Measurements from ENCODE around the gene KLHL29. TPM values are rescaled to one million over a fixed set of nuclear protein-coding genes. Genes with fewer than 3 reads are reported as not detected.

Gene KLHL29
- total and polyA plus RNA-seq, 4 donors = 0.29 to 2.3 (median 0.68) TPM

DNA sequence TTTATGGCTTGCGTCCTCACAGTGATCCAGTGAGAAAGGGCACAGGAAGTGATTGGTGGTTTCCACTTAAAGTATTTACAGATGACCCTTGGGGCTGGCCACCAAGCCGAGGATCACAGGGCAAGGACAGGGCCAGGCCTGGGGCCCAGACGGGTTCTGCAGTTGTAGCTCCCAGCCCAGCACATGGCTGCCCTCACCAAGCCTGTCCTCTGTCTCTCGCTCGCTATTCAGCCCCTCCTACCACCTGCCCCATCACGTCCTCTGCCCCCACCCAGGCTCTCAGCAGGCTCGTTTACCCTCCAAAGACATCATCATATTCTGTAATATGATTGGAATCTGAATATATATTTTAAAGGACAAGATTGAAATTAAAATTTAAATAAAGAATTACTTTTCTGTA, 246.0 kb downstream of the KLHL29 start:
- H3K9ac ChIP-seq (ENCODE audit: low read depth in 1 of 2, low read length in 2 of 2) = no peak overlapping the region
- H3K36me3 ChIP-seq (ENCODE audit: control insufficient read depth in 4 of 4, insufficient read depth in 3 of 4, low read depth in 1 of 4, low read length in 3 of 4) = no peaks in the 10 kb centered on the region
- TF ChIP-seq, protein P1, sequence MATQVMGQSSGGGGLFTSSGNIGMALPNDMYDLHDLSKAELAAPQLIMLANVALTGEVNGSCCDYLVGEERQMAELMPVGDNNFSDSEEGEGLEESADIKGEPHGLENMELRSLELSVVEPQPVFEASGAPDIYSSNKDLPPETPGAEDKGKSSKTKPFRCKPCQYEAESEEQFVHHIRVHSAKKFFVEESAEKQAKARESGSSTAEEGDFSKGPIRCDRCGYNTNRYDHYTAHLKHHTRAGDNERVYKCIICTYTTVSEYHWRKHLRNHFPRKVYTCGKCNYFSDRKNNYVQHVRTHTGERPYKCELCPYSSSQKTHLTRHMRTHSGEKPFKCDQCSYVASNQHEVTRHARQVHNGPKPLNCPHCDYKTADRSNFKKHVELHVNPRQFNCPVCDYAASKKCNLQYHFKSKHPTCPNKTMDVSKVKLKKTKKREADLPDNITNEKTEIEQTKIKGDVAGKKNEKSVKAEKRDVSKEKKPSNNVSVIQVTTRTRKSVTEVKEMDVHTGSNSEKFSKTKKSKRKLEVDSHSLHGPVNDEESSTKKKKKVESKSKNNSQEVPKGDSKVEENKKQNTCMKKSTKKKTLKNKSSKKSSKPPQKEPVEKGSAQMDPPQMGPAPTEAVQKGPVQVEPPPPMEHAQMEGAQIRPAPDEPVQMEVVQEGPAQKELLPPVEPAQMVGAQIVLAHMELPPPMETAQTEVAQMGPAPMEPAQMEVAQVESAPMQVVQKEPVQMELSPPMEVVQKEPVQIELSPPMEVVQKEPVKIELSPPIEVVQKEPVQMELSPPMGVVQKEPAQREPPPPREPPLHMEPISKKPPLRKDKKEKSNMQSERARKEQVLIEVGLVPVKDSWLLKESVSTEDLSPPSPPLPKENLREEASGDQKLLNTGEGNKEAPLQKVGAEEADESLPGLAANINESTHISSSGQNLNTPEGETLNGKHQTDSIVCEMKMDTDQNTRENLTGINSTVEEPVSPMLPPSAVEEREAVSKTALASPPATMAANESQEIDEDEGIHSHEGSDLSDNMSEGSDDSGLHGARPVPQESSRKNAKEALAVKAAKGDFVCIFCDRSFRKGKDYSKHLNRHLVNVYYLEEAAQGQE (IDR thresholded peaks at IDR 0.05) = no peak
- TF ChIP-seq JUND (IDR thresholded peaks at IDR 0.05) = no peak
- TF ChIP-seq EGR1 (IDR thresholded peaks at IDR 0.05; ENCODE audit: low read depth in 2 of 2) = no peak
- no peak for TF ChIP-seq FOXA1 (IDR thresholded peaks at IDR 0.05)
- TF ChIP-seq SP1 (IDR thresholded peaks at IDR 0.05) = no peak
- TF ChIP-seq GABPA (IDR thresholded peaks at IDR 0.05 in 1 of 2, conservative IDR thresholded peaks at IDR 0.05 in 1 of 2) = no peak
- TF ChIP-seq RXRA (IDR thresholded peaks at IDR 0.05) = no peak
- TF ChIP-seq, protein P2, sequence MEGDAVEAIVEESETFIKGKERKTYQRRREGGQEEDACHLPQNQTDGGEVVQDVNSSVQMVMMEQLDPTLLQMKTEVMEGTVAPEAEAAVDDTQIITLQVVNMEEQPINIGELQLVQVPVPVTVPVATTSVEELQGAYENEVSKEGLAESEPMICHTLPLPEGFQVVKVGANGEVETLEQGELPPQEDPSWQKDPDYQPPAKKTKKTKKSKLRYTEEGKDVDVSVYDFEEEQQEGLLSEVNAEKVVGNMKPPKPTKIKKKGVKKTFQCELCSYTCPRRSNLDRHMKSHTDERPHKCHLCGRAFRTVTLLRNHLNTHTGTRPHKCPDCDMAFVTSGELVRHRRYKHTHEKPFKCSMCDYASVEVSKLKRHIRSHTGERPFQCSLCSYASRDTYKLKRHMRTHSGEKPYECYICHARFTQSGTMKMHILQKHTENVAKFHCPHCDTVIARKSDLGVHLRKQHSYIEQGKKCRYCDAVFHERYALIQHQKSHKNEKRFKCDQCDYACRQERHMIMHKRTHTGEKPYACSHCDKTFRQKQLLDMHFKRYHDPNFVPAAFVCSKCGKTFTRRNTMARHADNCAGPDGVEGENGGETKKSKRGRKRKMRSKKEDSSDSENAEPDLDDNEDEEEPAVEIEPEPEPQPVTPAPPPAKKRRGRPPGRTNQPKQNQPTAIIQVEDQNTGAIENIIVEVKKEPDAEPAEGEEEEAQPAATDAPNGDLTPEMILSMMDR (IDR thresholded peaks at IDR 0.05; ENCODE audit: low read depth, low read length, missing input control) = no peak
- TF ChIP-seq HNF4G (IDR thresholded peaks at IDR 0.05) = no peak
- no peak for TF ChIP-seq YY1 (IDR thresholded peaks at IDR 0.05)
- TF ChIP-seq, protein P3, sequence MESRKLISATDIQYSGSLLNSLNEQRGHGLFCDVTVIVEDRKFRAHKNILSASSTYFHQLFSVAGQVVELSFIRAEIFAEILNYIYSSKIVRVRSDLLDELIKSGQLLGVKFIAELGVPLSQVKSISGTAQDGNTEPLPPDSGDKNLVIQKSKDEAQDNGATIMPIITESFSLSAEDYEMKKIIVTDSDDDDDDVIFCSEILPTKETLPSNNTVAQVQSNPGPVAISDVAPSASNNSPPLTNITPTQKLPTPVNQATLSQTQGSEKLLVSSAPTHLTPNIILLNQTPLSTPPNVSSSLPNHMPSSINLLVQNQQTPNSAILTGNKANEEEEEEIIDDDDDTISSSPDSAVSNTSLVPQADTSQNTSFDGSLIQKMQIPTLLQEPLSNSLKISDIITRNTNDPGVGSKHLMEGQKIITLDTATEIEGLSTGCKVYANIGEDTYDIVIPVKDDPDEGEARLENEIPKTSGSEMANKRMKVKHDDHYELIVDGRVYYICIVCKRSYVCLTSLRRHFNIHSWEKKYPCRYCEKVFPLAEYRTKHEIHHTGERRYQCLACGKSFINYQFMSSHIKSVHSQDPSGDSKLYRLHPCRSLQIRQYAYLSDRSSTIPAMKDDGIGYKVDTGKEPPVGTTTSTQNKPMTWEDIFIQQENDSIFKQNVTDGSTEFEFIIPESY (IDR thresholded peaks at IDR 0.05) = no peak
- TF ChIP-seq HNF4A (conservative IDR thresholded peaks at IDR 0.05) = no peak
- TF ChIP-seq RAD21 (IDR thresholded peaks at IDR 0.05) = no peak
- no peaks in the 10 kb centered on the region for H3K9me3 ChIP-seq (ENCODE audit: control insufficient read depth in 4 of 4, low read length in 3 of 4)
- H3K4me1 ChIP-seq (ENCODE audit: control insufficient read depth in 4 of 4, insufficient read depth in 4 of 4, low read length in 3 of 4) = no peaks in the 10 kb centered on the region
- H3K4me3 ChIP-seq (ENCODE audit: low read depth in 1 of 3, low read length in 3 of 3) = no peak overlapping the region
- whole genome bisulfite sequencing = 91% methylated on average over 7 of the region's 7 CpGs
- H3K27me3 ChIP-seq (ENCODE audit: control insufficient read depth in 4 of 4, insufficient read depth in 4 of 4, low read length in 3 of 4) = no peaks in the 10 kb centered on the region
- no peak for DNase-seq (ENCODE audit: low spot score)
- H3K27ac ChIP-seq (ENCODE audit: low read depth in 1 of 2, low read length in 2 of 2) = no peak overlapping the region

DNA sequence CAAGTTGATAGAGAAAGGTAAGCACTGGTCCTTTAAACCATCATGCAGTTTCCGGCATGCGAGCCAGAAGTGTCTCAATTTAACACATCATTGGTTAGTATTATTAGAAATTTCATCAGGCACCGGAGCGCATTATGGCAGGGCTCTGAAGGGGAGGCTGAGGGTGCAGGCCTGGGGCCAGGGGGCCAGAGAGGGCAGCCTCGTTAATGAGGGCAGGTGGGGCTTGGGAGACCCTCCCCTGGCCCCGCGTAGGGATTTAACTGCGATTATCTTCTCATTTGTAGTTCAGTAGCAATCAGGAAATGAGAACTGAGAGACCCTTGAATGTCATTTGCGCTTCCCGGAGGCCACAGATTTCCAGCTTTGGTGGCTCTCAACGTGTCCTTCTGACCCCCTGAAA, 246.4 kb downstream of the KLHL29 start:
- TF ChIP-seq HNF4G (IDR thresholded peaks at IDR 0.05) = no peak
- no peak for TF ChIP-seq SP1 (IDR thresholded peaks at IDR 0.05)
- TF ChIP-seq, protein P3 (IDR thresholded peaks at IDR 0.05) = no peak
- TF ChIP-seq EGR1 (IDR thresholded peaks at IDR 0.05; ENCODE audit: low read depth in 2 of 2) = no peak
- TF ChIP-seq, protein P2 (IDR thresholded peaks at IDR 0.05; ENCODE audit: low read depth, low read length, missing input control) = no peak
- no peak for DNase-seq (ENCODE audit: low spot score)
- WGBS = 85% methylated on average over 11 of the region's 11 CpGs

More for the DNA sequence above, 246.4 kb downstream of the KLHL29 start:
- Histone ChIP-seq H3K27me3 (ENCODE audit: control insufficient read depth in 4 of 4, insufficient read depth in 4 of 4, low read length in 3 of 4) (no peaks in the 10 kb centered on the region), H3K27ac (ENCODE audit: low read depth in 1 of 2, low read length in 2 of 2) (no peak overlapping the region), H3K4me3 (ENCODE audit: low read depth in 1 of 3, low read length in 3 of 3) (no peak overlapping the region), H3K36me3 (ENCODE audit: control insufficient read depth in 4 of 4, insufficient read depth in 3 of 4, low read depth in 1 of 4, low read length in 3 of 4) (no peaks in the 10 kb centered on the region), H3K9me3 (ENCODE audit: control insufficient read depth in 4 of 4, low read length in 3 of 4) (no peaks in the 10 kb centered on the region), H3K4me1 (ENCODE audit: control insufficient read depth in 4 of 4, insufficient read depth in 4 of 4, low read length in 3 of 4) (no peaks in the 10 kb centered on the region), H3K9ac (ENCODE audit: low read depth in 1 of 2, low read length in 2 of 2) (no peak overlapping the region)

Data from liver (tissue), 9 donors.